ENCODE results near the gene PIK3CD. TPM values are rescaled to one million over a fixed set of nuclear protein-coding genes. Genes with fewer than 3 reads are reported as not detected.

Gene PIK3CD
- total RNA-seq, 1 donor from 2014 or later, result 13.0 TPM

- no peak overlapping the region for H3K4me3 ChIP-seq
- no peaks in the 10 kb centered on the region for H3K9me3 ChIP-seq
- intact Hi-C loops (cut with DNase I), result no loop called here
- no peak overlapping the region for H3K27ac ChIP-seq
- no peaks in the 10 kb centered on the region for H3K36me3 ChIP-seq
- TF ChIP-seq POLR2AphosphoS5 (IDR thresholded peaks at IDR 0.05; ENCODE audit: insufficient read depth in 1 of 2, low read depth in 1 of 2), result no peak
- no peak for TF ChIP-seq POLR2A (IDR thresholded peaks at IDR 0.05)
- no peaks in the 10 kb centered on the region for H3K4me1 ChIP-seq
- no peaks in the 10 kb centered on the region for H3K27me3 ChIP-seq
- no peak for DNase-seq (ENCODE audit: extremely low spot score in 2 of 2)
Observed at GRCh38 chr1:9634582-9634981, 16.9 kb upstream of the PIK3CD start.

DNA sequence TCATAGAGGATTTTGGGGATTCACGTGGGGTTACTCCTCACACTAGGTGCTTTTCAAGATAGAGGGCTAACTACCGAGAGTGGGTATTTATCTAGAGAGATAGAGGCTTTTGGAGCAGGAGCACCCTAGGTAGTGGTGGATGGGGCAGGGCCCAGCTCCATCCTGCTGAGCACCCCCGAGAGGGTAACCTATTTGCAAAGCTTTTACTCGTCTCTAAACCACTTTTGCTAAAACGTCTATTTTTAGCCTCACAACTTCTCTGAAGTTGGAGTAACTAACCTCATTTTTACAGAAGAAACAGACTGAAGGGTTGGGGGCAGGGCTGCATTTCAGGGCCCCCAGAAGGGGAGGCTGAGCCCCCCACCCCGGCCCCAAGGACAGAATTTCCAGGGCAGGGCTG lies 12.3 kb upstream of the PIK3CD start:
- Histone ChIP-seq H3K27ac (no peak overlapping the region), H3K27me3 (no peaks in the 10 kb centered on the region), H3K9me3 (no peaks in the 10 kb centered on the region), H3K4me1 (no peaks in the 10 kb centered on the region), H3K4me3 (no peak overlapping the region), H3K36me3 (no peaks in the 10 kb centered on the region)
- DNase-seq (ENCODE audit: extremely low spot score in 2 of 2), result no peak
- intact Hi-C loops (cut with DNase I), result no loop called here
- TF ChIP-seq POLR2A (IDR thresholded peaks at IDR 0.05) (no peak), POLR2AphosphoS5 (IDR thresholded peaks at IDR 0.05; ENCODE audit: insufficient read depth in 1 of 2, low read depth in 1 of 2) (no peak)
- TF ChIP-seq, protein P1, sequence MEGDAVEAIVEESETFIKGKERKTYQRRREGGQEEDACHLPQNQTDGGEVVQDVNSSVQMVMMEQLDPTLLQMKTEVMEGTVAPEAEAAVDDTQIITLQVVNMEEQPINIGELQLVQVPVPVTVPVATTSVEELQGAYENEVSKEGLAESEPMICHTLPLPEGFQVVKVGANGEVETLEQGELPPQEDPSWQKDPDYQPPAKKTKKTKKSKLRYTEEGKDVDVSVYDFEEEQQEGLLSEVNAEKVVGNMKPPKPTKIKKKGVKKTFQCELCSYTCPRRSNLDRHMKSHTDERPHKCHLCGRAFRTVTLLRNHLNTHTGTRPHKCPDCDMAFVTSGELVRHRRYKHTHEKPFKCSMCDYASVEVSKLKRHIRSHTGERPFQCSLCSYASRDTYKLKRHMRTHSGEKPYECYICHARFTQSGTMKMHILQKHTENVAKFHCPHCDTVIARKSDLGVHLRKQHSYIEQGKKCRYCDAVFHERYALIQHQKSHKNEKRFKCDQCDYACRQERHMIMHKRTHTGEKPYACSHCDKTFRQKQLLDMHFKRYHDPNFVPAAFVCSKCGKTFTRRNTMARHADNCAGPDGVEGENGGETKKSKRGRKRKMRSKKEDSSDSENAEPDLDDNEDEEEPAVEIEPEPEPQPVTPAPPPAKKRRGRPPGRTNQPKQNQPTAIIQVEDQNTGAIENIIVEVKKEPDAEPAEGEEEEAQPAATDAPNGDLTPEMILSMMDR (IDR thresholded peaks at IDR 0.05), result no peak

DNA sequence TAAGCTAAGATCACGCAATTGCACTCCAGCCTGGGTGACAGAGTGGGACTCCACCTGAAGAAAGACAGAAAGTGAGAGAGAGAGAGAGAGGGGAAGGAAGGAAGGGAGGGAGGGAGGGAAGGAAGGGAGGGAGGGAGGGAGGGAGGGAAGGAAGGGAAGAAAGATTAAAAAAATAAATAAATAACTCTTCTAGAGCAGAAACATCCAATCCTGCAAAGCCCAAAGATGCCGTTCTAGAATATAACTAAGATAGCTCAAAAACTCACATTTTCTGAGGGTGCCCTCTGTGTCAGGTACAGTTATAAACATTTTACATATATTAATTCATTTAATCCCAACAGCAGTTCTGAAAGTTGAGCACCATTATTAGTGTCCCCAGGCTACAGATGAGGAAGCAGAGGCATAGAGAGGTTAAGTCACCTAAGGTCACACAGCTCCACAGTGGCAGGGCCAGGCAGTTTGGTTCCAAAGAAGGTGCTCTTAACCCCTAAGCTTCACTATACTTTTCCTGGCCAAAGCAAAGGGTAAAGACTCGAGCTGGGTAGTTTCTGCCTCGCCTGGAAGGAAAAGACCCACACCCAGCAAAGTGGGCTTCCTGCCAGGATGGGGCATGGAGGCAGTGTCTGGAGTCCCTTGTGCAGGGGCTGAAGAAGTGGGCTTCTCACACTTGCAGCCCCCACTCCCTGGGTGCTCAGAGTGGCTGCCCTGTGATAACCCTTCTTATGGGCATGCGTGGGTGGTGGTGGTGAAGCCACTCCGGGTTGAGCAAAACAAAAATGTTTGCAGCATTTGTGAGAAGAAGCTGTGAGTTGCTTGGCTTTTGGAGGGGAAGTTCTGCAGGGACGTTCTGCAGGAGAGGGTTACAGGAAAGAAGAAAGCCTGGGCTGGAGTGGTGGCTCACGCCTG lies 7.9 kb upstream of the PIK3CD start:
- H3K9me3 ChIP-seq, result no peaks in the 10 kb centered on the region
- H3K27ac ChIP-seq, result no peak overlapping the region
- TF ChIP-seq POLR2AphosphoS5 (IDR thresholded peaks at IDR 0.05; ENCODE audit: insufficient read depth in 1 of 2, low read depth in 1 of 2) (no peak), POLR2A (IDR thresholded peaks at IDR 0.05) (no peak)
- TF ChIP-seq, protein P1 (IDR thresholded peaks at IDR 0.05), result no peak
- H3K36me3 ChIP-seq, result no peaks in the 10 kb centered on the region
- no peaks in the 10 kb centered on the region for H3K4me1 ChIP-seq
- no peaks in the 10 kb centered on the region for H3K27me3 ChIP-seq
- H3K4me3 ChIP-seq, result no peak overlapping the region
- intact Hi-C loops (cut with DNase I), result no loop called here
- no peak for DNase-seq (ENCODE audit: extremely low spot score in 2 of 2)

DNA sequence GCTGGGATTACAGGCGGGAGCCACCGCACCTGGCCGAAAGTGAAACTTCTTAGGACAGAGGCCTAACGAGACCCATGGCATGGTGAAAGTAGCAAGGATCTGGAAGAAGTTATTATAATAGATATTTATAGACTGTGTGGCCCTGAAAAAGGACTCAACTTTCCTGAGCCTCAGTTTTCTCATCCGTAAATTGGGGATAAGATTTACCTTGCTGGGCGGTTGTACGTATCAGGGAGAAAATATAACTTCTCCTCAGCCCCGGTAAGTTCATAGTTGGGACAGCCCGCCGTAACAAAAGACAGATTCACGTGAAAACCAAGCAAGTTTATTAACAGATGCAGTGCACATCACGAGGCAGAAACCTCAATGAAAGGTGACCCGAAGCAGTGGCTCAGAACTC lies 5.5 kb upstream of the PIK3CD start:
- Histone ChIP-seq H3K9me3 (no peaks in the 10 kb centered on the region), H3K4me1 (no peaks in the 10 kb centered on the region), H3K4me3 (no peak overlapping the region), H3K27ac (no peak overlapping the region), H3K27me3 (no peaks in the 10 kb centered on the region), H3K36me3 (no peaks in the 10 kb centered on the region)
- DNase-seq (ENCODE audit: extremely low spot score in 2 of 2), result no peak
- intact Hi-C loops (cut with DNase I), result no loop called here
- no peak for TF ChIP-seq POLR2A (IDR thresholded peaks at IDR 0.05)
- TF ChIP-seq POLR2AphosphoS5 (IDR thresholded peaks at IDR 0.05; ENCODE audit: insufficient read depth in 1 of 2, low read depth in 1 of 2), result no peak

- Histone ChIP-seq H3K27me3 (no peaks in the 10 kb centered on the region), H3K36me3 (no peaks in the 10 kb centered on the region), H3K4me3 (no peak overlapping the region), H3K9me3 (no peaks in the 10 kb centered on the region), H3K4me1 (peaks cover 8% of the 10 kb centered on the region), H3K27ac (no peak overlapping the region)
- intact Hi-C loops (cut with DNase I), result no loop called here
- TF ChIP-seq, protein P1 (IDR thresholded peaks at IDR 0.05), result no peak
- TF ChIP-seq POLR2A (IDR thresholded peaks at IDR 0.05), result no peak
- TF ChIP-seq POLR2AphosphoS5 (IDR thresholded peaks at IDR 0.05; ENCODE audit: insufficient read depth in 1 of 2, low read depth in 1 of 2), result no peak
- no peak for DNase-seq (ENCODE audit: extremely low spot score in 2 of 2)
Observed at GRCh38 chr1:9648171-9648570, 3.4 kb upstream of the PIK3CD start.

- no peak overlapping the region for H3K27ac ChIP-seq
- peaks cover 8% of the 10 kb centered on the region for H3K4me1 ChIP-seq
- H3K9me3 ChIP-seq, result no peaks in the 10 kb centered on the region
- H3K27me3 ChIP-seq, result no peaks in the 10 kb centered on the region
- intact Hi-C loops (cut with DNase I), result no loop called here
- no peak overlapping the region for H3K4me3 ChIP-seq
- no peak for TF ChIP-seq POLR2A (IDR thresholded peaks at IDR 0.05)
- no peak for TF ChIP-seq POLR2AphosphoS5 (IDR thresholded peaks at IDR 0.05; ENCODE audit: insufficient read depth in 1 of 2, low read depth in 1 of 2)
- TF ChIP-seq, protein P1 (IDR thresholded peaks at IDR 0.05), result no peak
- H3K36me3 ChIP-seq, result no peaks in the 10 kb centered on the region
- no peak for DNase-seq (ENCODE audit: extremely low spot score in 2 of 2)
Observed at GRCh38 chr1:9649769-9650168, 1.8 kb upstream of the PIK3CD start.

Data from vagina (tissue), 2 donors.